CMK (cell line): ENCODE data around the gene NAGPA.
"Not testable (repeated sequence)": the region's sequence is repeated elsewhere in the genome, so short reads cannot be mapped to it uniquely, and the experiment has no call there.

Experiments
- DNase-seq: peaks from one replicate; pipeline ENCODE4 v3.0.0-alpha.2; 2010; ENCODE audit warnings: low read depth

NAGPA gene

GRCh38 chr16:5062051-5062450, 28.3 kb upstream of the NAGPA start:
- DNase-seq = no peak

GRCh38 chr16:5060073-5060641, 26.4 kb upstream of the NAGPA start:
- DNase-seq = no peak

DNA sequence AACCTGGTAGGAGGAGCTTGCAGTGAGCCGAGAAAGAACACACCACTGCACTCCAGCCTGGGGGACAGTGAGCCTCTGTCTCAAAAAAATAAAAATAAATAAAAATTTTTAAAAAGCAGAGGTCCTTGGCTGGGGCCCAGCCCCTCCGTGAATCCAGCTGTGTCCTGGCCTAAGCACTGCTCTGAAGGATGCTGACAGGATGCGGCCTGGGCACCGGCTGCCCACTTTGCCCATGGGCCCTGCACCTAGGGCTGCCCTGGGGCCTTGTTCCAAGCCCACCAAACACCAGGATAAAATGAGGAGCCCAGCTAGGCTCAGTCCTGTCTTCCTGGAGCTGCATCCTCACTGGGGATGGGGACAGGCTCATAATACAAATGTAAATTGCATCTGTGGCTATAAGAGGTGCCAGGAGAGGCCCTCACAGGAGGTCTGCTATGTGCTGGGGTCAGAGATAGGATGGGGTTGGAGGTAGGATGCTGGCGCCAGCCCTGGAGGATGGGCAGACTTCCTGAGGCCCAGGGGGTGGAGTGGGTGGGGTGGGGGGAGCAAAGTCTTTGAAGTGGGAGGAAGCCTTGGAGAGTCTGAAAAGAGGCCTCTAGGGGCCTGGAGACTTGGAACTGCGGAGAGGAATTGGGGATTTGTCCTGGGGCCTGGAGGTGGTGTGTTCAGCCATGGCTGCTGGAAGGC, 25.8 kb upstream of the NAGPA start:
- DNase-seq = no peak

GRCh38 chr16:5058476-5058875, 24.7 kb upstream of the NAGPA start:
- DNase-seq = no peak

GRCh38 chr16:5056352-5056751, 22.6 kb upstream of the NAGPA start:
- peak; percentile 29 for DNase-seq

GRCh38 chr16:5054876-5055865, 21.4 kb upstream of the NAGPA start:
- DNase-seq = no peak

DNA sequence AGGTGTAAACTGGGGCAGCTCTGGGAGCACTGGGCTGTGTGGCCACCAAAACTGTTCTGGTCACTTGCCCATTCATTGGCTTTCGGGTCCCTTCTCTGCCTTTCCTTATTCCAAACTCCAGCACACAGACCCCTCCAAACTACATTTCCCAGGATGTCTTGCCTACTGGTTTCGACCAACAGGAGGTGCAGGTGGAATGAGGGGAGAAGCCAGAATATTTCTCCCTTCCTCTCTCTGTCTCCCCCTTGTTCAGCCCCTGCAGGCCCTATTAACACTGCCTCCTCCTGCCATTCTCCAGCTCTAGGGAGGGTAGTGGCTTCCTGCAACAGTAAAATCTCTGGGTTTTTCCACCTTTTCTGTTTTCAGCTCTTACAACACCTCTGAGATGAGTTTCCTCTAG, 13.2 kb upstream of the NAGPA start:
- DNase-seq = no peak

GRCh38 chr16:5045499-5046115, 11.9 kb upstream of the NAGPA start:
- no peak for DNase-seq

DNA sequence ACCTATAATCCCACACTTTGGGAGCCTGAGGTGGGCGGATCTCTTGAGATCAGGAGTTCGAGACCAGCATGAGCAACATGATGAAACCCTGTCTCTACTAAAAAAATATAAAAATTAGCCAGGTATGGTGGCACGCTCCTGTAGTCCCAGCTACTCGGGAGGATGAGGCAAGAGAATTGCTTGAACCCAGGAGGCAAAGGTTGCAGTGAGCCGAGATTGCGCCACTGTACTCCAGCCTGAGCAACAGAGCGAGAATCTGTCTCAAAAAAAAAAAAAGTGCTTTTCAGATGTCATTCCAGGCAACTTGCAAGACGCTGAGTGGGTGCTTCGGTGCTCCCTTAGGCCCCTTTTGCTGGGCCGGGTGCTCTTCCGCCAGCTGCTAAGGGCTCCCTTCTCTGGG, 10.8 kb upstream of the NAGPA start:
- not testable (repeated sequence) for DNase-seq

DNA sequence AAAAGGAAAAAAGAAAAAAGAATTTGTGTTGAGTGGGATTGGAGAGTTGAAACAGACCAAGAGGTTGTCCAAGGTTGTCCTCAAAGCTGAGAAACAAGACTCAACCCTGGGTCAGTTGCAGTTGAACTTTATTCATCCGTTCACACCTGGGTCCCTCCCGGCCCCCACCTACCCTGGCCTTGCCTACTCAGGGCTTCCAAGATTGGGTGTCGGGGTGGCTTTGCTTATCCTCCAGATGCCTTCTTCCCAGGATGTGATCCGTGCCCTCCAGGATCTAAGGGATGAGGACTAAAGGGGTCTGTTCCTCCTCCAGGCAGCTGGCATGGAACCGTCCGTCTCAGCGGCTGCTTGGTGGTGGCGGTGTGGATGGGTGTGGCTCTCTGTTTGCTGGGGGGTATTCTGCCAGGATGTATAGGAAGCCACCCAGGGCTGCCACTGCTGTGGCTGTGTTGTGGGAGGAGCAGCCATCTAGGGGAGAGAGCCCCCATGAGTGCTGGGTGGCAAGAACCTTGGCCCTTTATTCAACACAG, 10.3 kb upstream of the NAGPA start:
- no peak for DNase-seq

- DNase-seq = no peak
These were observed 8.9 kb upstream of the NAGPA start for GRCh38 chr16:5042574-5043171.

- no peak for DNase-seq
These were observed 7.9 kb upstream of the NAGPA start for GRCh38 chr16:5041600-5042133.

GRCh38 chr16:5040451-5040850, 6.7 kb upstream of the NAGPA start:
- no peak for DNase-seq

GRCh38 chr16:5036228-5037156, 2.8 kb upstream of the NAGPA start:
- no peak for DNase-seq

DNA sequence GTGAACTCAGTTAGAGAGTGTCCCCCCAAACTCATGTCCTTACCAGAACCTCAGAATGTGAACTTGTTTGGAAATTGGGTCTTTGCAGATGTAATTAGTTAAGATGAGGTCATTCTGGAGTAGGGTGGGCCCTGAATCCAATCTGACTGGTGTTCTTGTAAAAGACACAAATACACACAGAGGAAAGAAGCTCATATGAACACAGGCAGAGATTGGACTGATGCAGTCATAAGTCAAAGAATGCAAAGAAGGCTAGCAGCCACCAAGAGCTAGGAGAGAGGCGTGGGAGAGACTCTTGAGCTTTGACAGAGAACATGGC, 2.1 kb upstream of the NAGPA start:
- DNase-seq = no peak

- DNase-seq = no peak
These were observed 410 bp upstream of the NAGPA start for GRCh38 chr16:5034167-5034523.

DNA sequence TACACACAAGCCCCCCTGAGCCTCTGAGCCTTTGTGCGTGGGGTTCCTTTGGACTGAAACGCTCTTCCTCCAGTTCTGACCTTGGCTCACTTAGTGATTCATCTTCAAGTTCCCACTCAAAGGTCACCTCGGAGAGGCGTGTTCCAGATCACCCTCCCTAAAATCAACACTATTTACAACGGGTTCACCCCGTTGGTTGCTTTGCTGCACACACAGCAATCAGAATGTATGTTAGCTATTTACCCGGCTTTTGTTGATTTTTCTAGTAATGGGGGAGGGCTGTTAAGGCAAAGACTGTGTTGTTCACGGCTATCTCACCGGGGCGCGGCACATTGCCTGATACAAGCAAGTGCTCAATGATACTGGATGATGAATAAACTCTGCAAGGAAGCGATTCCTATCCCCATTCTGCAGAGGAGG, 977 bp downstream of the NAGPA start:
- DNase-seq = no peak

- no peak for DNase-seq
These were observed 2.1 kb downstream of the NAGPA start for GRCh38 chr16:5031601-5032000.

- DNase-seq = no peak
These were observed 3.4 kb downstream of the NAGPA start for GRCh38 chr16:5030251-5030870.

DNA sequence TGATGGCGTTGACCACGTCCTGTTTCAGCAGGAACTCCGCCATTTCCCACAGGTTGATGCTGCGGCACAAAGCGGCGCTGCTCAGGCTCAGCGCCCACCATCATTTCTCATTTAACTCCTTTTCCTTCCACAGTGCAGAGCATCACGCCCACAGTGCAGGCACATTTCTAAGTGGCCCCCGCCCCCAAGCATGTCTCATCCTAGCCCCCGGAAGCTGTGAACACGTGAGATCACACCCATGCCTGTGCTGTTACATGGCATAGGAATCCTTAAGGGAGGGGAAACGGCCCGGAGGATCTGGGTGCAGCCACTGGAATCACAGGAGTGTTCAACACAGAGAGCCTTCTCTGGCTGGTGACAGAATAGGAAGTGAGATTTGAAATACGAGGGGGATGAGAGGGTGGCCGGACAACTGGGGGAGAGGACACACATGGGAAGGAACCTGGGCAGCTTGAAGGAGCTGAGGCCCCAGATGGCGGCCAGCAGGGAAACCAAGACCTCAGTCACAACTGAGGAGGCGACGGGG, 4.7 kb downstream of the NAGPA start:
- DNase-seq = no peak
